ENCODE results near the gene TIFAB. TPM values are rescaled to one million over a fixed set of nuclear protein-coding genes. Genes with fewer than 3 reads are reported as not detected.

TIFAB gene
- total RNA-seq, 2 donors from 2014 or later, result not detected

GRCh38 chr5:135434591-135435466 is 17.3 kb downstream of the TIFAB start:
- Histone ChIP-seq H3K4me3 (no peak overlapping the region), H3K27me3 (replicated peaks; ENCODE audit: insufficient read depth) (no peaks in the 10 kb centered on the region), H3K36me3 (no peaks in the 10 kb centered on the region), H3K27ac (no peak overlapping the region), H3K4me1 (replicated peaks) (no peaks in the 10 kb centered on the region), H3K9me3 (no peaks in the 10 kb centered on the region)
- no peak for DNase-seq (ENCODE audit: low spot score)
- intact Hi-C loops (cut with DNase I), result no loop called here
- TF ChIP-seq POLR2AphosphoS5 (IDR thresholded peaks at IDR 0.05) (no peak), POLR2A (IDR thresholded peaks at IDR 0.05) (no peak), CTCF (IDR thresholded peaks at IDR 0.05) (no peak)
- WGBS, result 35% methylated on average over 24 of the region's 24 CpGs

- TF ChIP-seq POLR2AphosphoS5 (IDR thresholded peaks at IDR 0.05), result no peak
- no peak for TF ChIP-seq CTCF (IDR thresholded peaks at IDR 0.05)
- no peak for TF ChIP-seq POLR2A (IDR thresholded peaks at IDR 0.05)
- Histone ChIP-seq H3K36me3 (no peaks in the 10 kb centered on the region), H3K9me3 (no peaks in the 10 kb centered on the region), H3K4me1 (replicated peaks) (no peaks in the 10 kb centered on the region), H3K27me3 (replicated peaks; ENCODE audit: insufficient read depth) (no peaks in the 10 kb centered on the region), H3K4me3 (no peak overlapping the region), H3K27ac (no peak overlapping the region)
- DNase-seq (ENCODE audit: low spot score), result no peak
- 87% methylated on average over 11 of the region's 12 CpGs for WGBS
- intact Hi-C loops (cut with DNase I), result no loop called here
These were observed 18.3 kb downstream of the TIFAB start for GRCh38 chr5:135433681-135434426.

- intact Hi-C loops (cut with DNase I), result no loop called here
- H3K27ac ChIP-seq, result no peak overlapping the region
- H3K4me3 ChIP-seq, result no peak overlapping the region
- no peaks in the 10 kb centered on the region for H3K9me3 ChIP-seq
- TF ChIP-seq CTCF (IDR thresholded peaks at IDR 0.05), result no peak
- TF ChIP-seq POLR2AphosphoS5 (IDR thresholded peaks at IDR 0.05), result no peak
- TF ChIP-seq POLR2A (IDR thresholded peaks at IDR 0.05), result no peak
- WGBS, result 92% methylated on average over 4 of the region's 4 CpGs
- H3K27me3 ChIP-seq (replicated peaks; ENCODE audit: insufficient read depth), result no peaks in the 10 kb centered on the region
- no peaks in the 10 kb centered on the region for H3K4me1 ChIP-seq (replicated peaks)
- no peaks in the 10 kb centered on the region for H3K36me3 ChIP-seq
- DNase-seq (ENCODE audit: low spot score), result no peak
These were observed 20.0 kb downstream of the TIFAB start for GRCh38 chr5:135432113-135432512.

GRCh38 chr5:135430135-135430437 is 22.1 kb downstream of the TIFAB start:
- H3K27me3 ChIP-seq (replicated peaks; ENCODE audit: insufficient read depth), result no peaks in the 10 kb centered on the region
- no peaks in the 10 kb centered on the region for H3K36me3 ChIP-seq
- 65% methylated on average over 7 of the region's 7 CpGs for WGBS
- H3K27ac ChIP-seq, result no peak overlapping the region
- no peaks in the 10 kb centered on the region for H3K4me1 ChIP-seq (replicated peaks)
- intact Hi-C loops (cut with DNase I), result no loop called here
- TF ChIP-seq CTCF (IDR thresholded peaks at IDR 0.05) (no peak), POLR2A (IDR thresholded peaks at IDR 0.05) (no peak), POLR2AphosphoS5 (IDR thresholded peaks at IDR 0.05) (no peak)
- H3K4me3 ChIP-seq, result no peak overlapping the region
- DNase-seq (ENCODE audit: low spot score), result no peak
- H3K9me3 ChIP-seq, result no peaks in the 10 kb centered on the region
